HepG2 (cell line): ENCODE results near the gene PIK3CA. TPM values are rescaled to one million over a fixed set of nuclear protein-coding genes. Genes with fewer than 3 reads are reported as not detected.

ENCODE experiments used
- ADNP ChIP-seq: sonication (generic); formaldehyde crosslinking; IDR thresholded peaks from 2 replicates; pipeline ENCODE4 v1.4.0; 2020; ENCODE audit warnings: missing genetic modification reagents
- ARHGAP35 ChIP-seq: sonication (generic); formaldehyde crosslinking; IDR thresholded peaks from 2 replicates; pipeline ENCODE4 v1.9.0; 2022; ENCODE audit warnings: mild to moderate bottlenecking, inconsistent platforms, moderate library complexity, missing genetic modification reagents, borderline replicate concordance
- ATF1 ChIP-seq: IDR thresholded peaks from 2 replicates; pipeline ENCODE4 v1.6.1; 2016; ENCODE audit warnings: mild to moderate bottlenecking, control low read depth
- BRD4 ChIP-seq: sonication (generic); formaldehyde crosslinking; IDR thresholded peaks from 2 replicates; pipeline ENCODE4 v1.4.0; 2020; ENCODE audit warnings: missing genetic modification reagents
- CHD2 ChIP-seq: IDR thresholded peaks from 2 replicates; pipeline ENCODE4 v1.6.1; 2011; ENCODE audit warnings: low read depth, low read length, improper control_type of control experiment
- GATA4 ChIP-seq: sonication (generic); IDR thresholded peaks from 2 replicates; pipeline ENCODE4 v1.6.1; 2016; ENCODE audit warnings: antibody characterized with exemption, low read depth, borderline replicate concordance
- MAFG ChIP-seq: sonication (generic); formaldehyde crosslinking; IDR thresholded peaks from 2 replicates; pipeline ENCODE4 v1.5.1; 2020; ENCODE audit warnings: mild to moderate bottlenecking, missing genetic modification reagents
- MIER2 ChIP-seq: IDR thresholded peaks from 2 replicates; pipeline ENCODE4 v1.6.1; 2016; ENCODE audit warnings: missing biosample characterization, missing genetic modification reagents
- NFE2L2 ChIP-seq: fragments of 150-350 bp; IDR thresholded peaks from 2 replicates; pipeline ENCODE4 v1.6.1; 2014; ENCODE audit warnings: low read length
- PLRG1 ChIP-seq: fragments of 450-650 bp; conservative IDR thresholded peaks from 2 replicates; pipeline ENCODE4 v1.6.1; 2016
- RFX3 ChIP-seq: IDR thresholded peaks from 2 replicates; pipeline ENCODE4 v1.6.1; 2016; ENCODE audit warnings: missing biosample characterization, missing genetic modification reagents
- TAF1 ChIP-seq: sonication (generic); formaldehyde crosslinking; IDR thresholded peaks from 2 replicates; pipeline ENCODE4 v1.4.0; 2020; ENCODE audit warnings: missing genetic modification reagents
- TBP ChIP-seq: sonication (generic); formaldehyde crosslinking; IDR thresholded peaks from 2 replicates; pipeline ENCODE4 v1.5.0; 2020; ENCODE audit warnings: missing genetic modification reagents
- THYN1 ChIP-seq: sonication (generic); formaldehyde crosslinking; IDR thresholded peaks from 2 replicates; pipeline ENCODE4 v1.8.1; 2023; ENCODE audit warnings: low read depth, mild to moderate bottlenecking, moderate library complexity, missing genetic modification reagents, borderline replicate concordance
- ZNF180 ChIP-seq: sonication (generic); formaldehyde crosslinking; IDR thresholded peaks from 2 replicates; pipeline ENCODE4 v1.4.0; 2020; ENCODE audit warnings: low read depth, missing genetic modification reagents, borderline replicate concordance
- ZNF331 ChIP-seq: sonication (generic); formaldehyde crosslinking; IDR thresholded peaks from 2 replicates; pipeline ENCODE4 v1.4.0; 2020; ENCODE audit warnings: missing genetic modification reagents
- ZNF563 ChIP-seq: sonication (generic); formaldehyde crosslinking; IDR thresholded peaks from 2 replicates; pipeline ENCODE4 v1.8.0; 2022; ENCODE audit warnings: mild to moderate bottlenecking, moderate library complexity, missing genetic modification reagents
- ZNF569 ChIP-seq: sonication (generic); formaldehyde crosslinking; IDR thresholded peaks from 2 replicates; pipeline ENCODE4 v1.5.0; 2020; ENCODE audit warnings: mild to moderate bottlenecking, missing genetic modification reagents, moderate library complexity, borderline replicate concordance
- ZNF772 ChIP-seq: sonication (generic); formaldehyde crosslinking; IDR thresholded peaks from 2 replicates; pipeline ENCODE4 v1.5.0; 2020; ENCODE audit warnings: mild to moderate bottlenecking, missing genetic modification reagents
- ZSCAN22 ChIP-seq: sonication (generic); formaldehyde crosslinking; IDR thresholded peaks from 2 replicates; pipeline ENCODE4 v1.4.0; 2020; ENCODE audit warnings: mild to moderate bottlenecking, missing genetic modification reagents
- polyA plus RNA-seq, 8 experiments: library from polyadenylated mRNA; depleted of rRNA in 3 of 8; stranded (reverse) in 7 of 8; unstranded in 1 of 8; fragments of >200 nt; fragmentation: Illumina TruSeq in 4 of 8; extraction: Trizol in 4 of 8; gene quantifications; 2 replicates each; pipeline versions ENCODE4 v1.2.1 to v1.2.3, GENCODE V29; 2011 to 2016; ENCODE audit warnings: low read depth in 4 of 8, missing spikeins in 1 of 8, mixed read lengths in 1 of 8; ENCODE audit not compliant: insufficient read depth in 1 of 8
- total RNA-seq, 5 experiments: library from RNA; depleted of rRNA; stranded (reverse); fragments of >200 nt; fragmentation: Illumina TruSeq; extraction: Trizol; gene quantifications; 2 replicates each; pipeline ENCODE4 v1.2.3, GENCODE V29; 2016; ENCODE audit warnings: low read depth in 1 of 5
- TF ChIP-seq, protein P1 (sequence below): sonication (generic); formaldehyde crosslinking; IDR thresholded peaks from 2 replicates; pipeline ENCODE4 v1.4.0; 2020; ENCODE audit warnings: missing genetic modification reagents; ENCODE audit errors: not compliant biosample characterization
- TF ChIP-seq, protein P2 (sequence below): sonication (generic); formaldehyde crosslinking; IDR thresholded peaks from 2 replicates; pipeline ENCODE4 v1.5.0; 2020; ENCODE audit warnings: missing genetic modification reagents
- TF ChIP-seq, protein P3 (sequence below): sonication (generic); formaldehyde crosslinking; IDR thresholded peaks from 2 replicates; pipeline ENCODE4 v1.8.0; 2022; ENCODE audit warnings: missing genetic modification reagents, mild to moderate bottlenecking, inconsistent platforms, borderline replicate concordance
- TF ChIP-seq, protein P4 (sequence below): sonication (generic); formaldehyde crosslinking; IDR thresholded peaks from 2 replicates; pipeline ENCODE4 v1.5.1; 2020; ENCODE audit warnings: mild to moderate bottlenecking, moderate library complexity, missing genetic modification reagents
- TF ChIP-seq, protein P5 (sequence below): sonication (generic); formaldehyde crosslinking; IDR thresholded peaks from 2 replicates; pipeline ENCODE4 v1.4.0; 2020; ENCODE audit warnings: missing genetic modification reagents

PIK3CA gene
- total and polyA plus RNA-seq, 2 of the 13 experiments (the other 11 are each of a cell fraction or from before 2014, with no cell fraction given), result 5.7 to 11.4 TPM

DNA sequence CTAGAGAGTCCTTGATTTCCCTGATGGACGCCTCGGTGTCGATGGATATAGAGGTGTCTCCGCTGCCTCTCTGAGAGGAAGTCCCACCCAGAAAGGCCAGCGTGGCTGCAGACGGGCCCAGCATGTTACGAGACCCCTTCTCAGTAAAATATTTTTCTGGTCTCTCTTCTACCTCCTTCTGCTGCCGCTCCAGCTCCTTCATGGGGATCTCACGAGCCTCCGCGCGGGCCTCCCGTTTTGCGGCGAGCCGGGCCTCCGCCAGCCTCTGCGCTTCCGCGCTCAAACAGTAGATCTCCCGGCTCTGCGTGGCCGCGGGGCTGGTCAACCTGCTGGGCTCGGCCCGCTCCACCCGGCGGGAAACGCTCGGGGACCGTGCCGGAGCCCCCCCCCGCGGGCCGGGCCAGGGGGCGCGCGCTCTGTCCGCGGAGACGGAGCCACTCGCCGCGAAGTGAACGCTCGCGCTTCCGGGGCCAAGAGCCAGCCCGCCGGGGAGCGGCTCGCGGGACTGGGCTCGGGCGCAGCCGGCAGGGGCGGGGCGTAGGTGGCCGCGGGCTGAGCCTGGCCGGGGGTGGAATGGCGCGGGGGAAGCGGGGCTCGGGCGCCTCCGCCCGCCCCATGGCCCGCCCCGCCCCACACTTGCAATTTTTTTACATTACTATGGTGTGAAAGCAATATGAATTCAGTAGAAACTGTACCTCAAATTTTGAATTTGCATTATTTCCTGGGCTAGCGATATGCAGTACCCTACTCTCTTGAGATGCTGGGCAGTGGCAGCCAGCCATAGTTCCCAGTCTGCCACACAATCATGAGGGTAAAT lies 113.0 kb downstream of the PIK3CA start (continued):
- TF ChIP-seq, protein P1, sequence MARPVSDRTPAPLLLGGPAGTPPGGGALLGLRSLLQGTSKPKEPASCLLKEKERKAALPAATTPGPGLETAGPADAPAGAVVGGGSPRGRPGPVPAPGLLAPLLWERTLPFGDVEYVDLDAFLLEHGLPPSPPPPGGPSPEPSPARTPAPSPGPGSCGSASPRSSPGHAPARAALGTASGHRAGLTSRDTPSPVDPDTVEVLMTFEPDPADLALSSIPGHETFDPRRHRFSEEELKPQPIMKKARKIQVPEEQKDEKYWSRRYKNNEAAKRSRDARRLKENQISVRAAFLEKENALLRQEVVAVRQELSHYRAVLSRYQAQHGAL (CRISPR knock-in tag), result no peak
- TF ChIP-seq ZNF772 (CRISPR knock-in tag), result peak; percentile 70; the same call in 1 of the 2 replicates
- TF ChIP-seq ADNP (CRISPR knock-in tag), result no peak
- peak; percentile 51 for TF ChIP-seq ZNF331 (CRISPR knock-in tag)
- TF ChIP-seq, protein P2, sequence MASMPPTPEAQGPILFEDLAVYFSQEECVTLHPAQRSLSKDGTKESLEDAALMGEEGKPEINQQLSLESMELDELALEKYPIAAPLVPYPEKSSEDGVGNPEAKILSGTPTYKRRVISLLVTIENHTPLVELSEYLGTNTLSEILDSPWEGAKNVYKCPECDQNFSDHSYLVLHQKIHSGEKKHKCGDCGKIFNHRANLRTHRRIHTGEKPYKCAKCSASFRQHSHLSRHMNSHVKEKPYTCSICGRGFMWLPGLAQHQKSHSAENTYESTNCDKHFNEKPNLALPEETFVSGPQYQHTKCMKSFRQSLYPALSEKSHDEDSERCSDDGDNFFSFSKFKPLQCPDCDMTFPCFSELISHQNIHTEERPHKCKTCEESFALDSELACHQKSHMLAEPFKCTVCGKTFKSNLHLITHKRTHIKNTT (CRISPR knock-in tag), result no peak
- no peak for TF ChIP-seq ATF1 (CRISPR knock-in tag)
- TF ChIP-seq ARHGAP35 (CRISPR knock-in tag), result 0 out of 2 replicates have a peak, but pooled peaks have one; percentile 41
- TF ChIP-seq GATA4, result no peak
- no peak for TF ChIP-seq ZSCAN22
- peak; percentile 48; the same call in 1 of the 2 replicates for TF ChIP-seq TAF1 (CRISPR knock-in tag)
- TF ChIP-seq, protein P3, sequence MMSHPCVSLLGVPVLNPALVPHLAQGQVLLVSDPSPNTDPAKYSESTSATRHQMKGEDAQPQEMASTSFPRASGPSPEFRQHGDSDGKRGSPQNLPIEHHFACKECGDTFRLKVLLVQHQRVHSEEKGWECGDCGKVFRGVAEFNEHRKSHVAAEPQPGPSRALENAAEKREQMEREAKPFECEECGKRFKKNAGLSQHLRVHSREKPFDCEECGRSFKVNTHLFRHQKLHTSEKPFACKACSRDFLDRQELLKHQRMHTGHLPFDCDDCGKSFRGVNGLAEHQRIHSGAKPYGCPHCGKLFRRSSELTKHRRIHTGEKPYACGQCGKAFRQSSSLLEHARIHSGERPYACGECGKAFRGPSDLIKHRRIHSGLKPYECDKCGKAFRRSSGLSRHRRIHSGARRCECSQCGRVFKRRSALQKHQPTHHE (CRISPR knock-in tag), result peak; percentile 50; the same call in 1 of the 2 replicates
- TF ChIP-seq, protein P4, sequence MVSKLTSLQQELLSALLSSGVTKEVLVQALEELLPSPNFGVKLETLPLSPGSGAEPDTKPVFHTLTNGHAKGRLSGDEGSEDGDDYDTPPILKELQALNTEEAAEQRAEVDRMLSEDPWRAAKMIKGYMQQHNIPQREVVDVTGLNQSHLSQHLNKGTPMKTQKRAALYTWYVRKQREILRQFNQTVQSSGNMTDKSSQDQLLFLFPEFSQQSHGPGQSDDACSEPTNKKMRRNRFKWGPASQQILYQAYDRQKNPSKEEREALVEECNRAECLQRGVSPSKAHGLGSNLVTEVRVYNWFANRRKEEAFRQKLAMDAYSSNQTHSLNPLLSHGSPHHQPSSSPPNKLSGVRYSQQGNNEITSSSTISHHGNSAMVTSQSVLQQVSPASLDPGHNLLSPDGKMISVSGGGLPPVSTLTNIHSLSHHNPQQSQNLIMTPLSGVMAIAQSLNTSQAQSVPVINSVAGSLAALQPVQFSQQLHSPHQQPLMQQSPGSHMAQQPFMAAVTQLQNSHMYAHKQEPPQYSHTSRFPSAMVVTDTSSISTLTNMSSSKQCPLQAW, result no peak
- no peak for TF ChIP-seq MIER2 (CRISPR knock-in tag)
- no peak for TF ChIP-seq TBP (CRISPR knock-in tag)
- TF ChIP-seq, protein P5, sequence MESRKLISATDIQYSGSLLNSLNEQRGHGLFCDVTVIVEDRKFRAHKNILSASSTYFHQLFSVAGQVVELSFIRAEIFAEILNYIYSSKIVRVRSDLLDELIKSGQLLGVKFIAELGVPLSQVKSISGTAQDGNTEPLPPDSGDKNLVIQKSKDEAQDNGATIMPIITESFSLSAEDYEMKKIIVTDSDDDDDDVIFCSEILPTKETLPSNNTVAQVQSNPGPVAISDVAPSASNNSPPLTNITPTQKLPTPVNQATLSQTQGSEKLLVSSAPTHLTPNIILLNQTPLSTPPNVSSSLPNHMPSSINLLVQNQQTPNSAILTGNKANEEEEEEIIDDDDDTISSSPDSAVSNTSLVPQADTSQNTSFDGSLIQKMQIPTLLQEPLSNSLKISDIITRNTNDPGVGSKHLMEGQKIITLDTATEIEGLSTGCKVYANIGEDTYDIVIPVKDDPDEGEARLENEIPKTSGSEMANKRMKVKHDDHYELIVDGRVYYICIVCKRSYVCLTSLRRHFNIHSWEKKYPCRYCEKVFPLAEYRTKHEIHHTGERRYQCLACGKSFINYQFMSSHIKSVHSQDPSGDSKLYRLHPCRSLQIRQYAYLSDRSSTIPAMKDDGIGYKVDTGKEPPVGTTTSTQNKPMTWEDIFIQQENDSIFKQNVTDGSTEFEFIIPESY (CRISPR knock-in tag), result no peak
- no peak for TF ChIP-seq ZNF180 (CRISPR knock-in tag)
- no peak for TF ChIP-seq THYN1 (CRISPR knock-in tag)
- peak; percentile 96 for TF ChIP-seq ZNF563 (CRISPR knock-in tag)
- TF ChIP-seq PLRG1, result no peak
- TF ChIP-seq NFE2L2, result no peak
- TF ChIP-seq ZNF569, result no peak
- peak; percentile 79 for TF ChIP-seq CHD2
- no peak for TF ChIP-seq BRD4 (CRISPR knock-in tag)
- TF ChIP-seq RFX3 (CRISPR knock-in tag), result no peak
- TF ChIP-seq MAFG (CRISPR knock-in tag), result no peak
